Right atrium auricular region (tissue), 2 donors: Measurements from ENCODE around the gene NTN1. TPM values are rescaled to one million over a fixed set of nuclear protein-coding genes. Genes with fewer than 3 reads are reported as not detected.

Experiments
- DNase-seq: peaks from one replicate; pipeline ENCODE4 v3.0.0-alpha.2; 2019; ENCODE audit warnings: low spot score
- H3K27ac ChIP-seq, 2 donors: fragments of 200-600 bp; sonication (generic); 1 replicate in 1 of 2; 2 replicates in 1 of 2; pipeline ENCODE4 v1.5.1; 2016 to 2019
- H3K27me3 ChIP-seq, 2 donors: fragments of 200-600 bp; sonication (generic); one replicate each; pipeline versions ENCODE4 v1.5.1 to v1.6.0; 2017 to 2019
- H3K36me3 ChIP-seq: fragments of 200-600 bp; sonication (generic); one replicate; pipeline ENCODE4 v1.5.1; 2016
- H3K4me1 ChIP-seq, 2 donors: fragments of 200-600 bp; sonication (generic); one replicate each; pipeline versions ENCODE4 v1.5.1 to v1.6.0; 2017 to 2019
- H3K4me3 ChIP-seq, 2 donors: fragments of 200-600 bp; sonication (generic); 1 replicate in 1 of 2; 2 replicates in 1 of 2; pipeline ENCODE4 v1.5.1; 2017 to 2019; ENCODE audit warnings: mild to moderate bottlenecking in 1 of 2, moderate library complexity in 1 of 2
- H3K9me3 ChIP-seq, 2 donors: fragments of 200-600 bp; sonication (generic); one replicate each; pipeline ENCODE4 v1.5.1; 2019
- CTCF ChIP-seq, 2 donors: fragments of 200-600 bp; sonication (generic); IDR thresholded peaks; one replicate each; pipeline ENCODE4 v1.5.1; 2019; ENCODE audit warnings: antibody characterized with exemption in 2 of 2
- total RNA-seq, 2 donors: library from RNA; depleted of rRNA; stranded (reverse); fragments of >200 nt; gene quantifications; one replicate each; pipeline ENCODE4 v1.1.0, GENCODE V29; 2016

Gene NTN1
- total RNA-seq, 2 donors from 2014 or later, result 142 to 163 TPM

GRCh38 chr17:9283909-9284308, 262.6 kb downstream of the NTN1 start:
- no peak for DNase-seq
- Histone ChIP-seq H3K4me3 (no peak overlapping the region), H3K4me1 (no peaks in the 10 kb centered on the region), H3K27me3 (no peaks in the 10 kb centered on the region), H3K9me3 (no peaks in the 10 kb centered on the region), H3K27ac (no peak overlapping the region), H3K36me3 (no peaks in the 10 kb centered on the region)
- TF ChIP-seq CTCF (IDR thresholded peaks at IDR 0.05), result no peak

DNA sequence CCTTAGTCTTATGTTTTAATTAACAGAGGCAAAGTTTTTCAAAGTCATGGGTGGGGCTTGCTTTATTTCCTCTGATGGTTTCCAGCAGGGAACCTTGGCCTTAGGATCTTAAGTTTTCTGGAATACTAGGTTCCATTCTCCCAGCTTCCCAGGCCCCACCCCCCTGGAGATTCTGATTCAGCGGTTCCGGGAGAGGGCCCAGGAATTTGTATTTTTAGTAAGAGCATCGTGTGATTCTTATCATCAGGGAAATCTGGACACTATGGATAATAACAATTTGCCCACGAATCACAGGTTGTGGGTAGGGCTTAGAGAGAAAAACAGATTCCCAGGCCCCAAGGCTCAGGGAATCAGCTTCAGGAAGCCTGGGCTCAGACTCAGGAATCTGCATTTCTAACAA, 263.6 kb downstream of the NTN1 start:
- no peak overlapping the region for H3K27ac ChIP-seq
- H3K9me3 ChIP-seq, result no peaks in the 10 kb centered on the region
- no peak overlapping the region for H3K4me3 ChIP-seq
- TF ChIP-seq CTCF (IDR thresholded peaks at IDR 0.05), result no peak
- no peaks in the 10 kb centered on the region for H3K27me3 ChIP-seq
- H3K4me1 ChIP-seq, result no peaks in the 10 kb centered on the region
- no peaks in the 10 kb centered on the region for H3K36me3 ChIP-seq
- no peak for DNase-seq

DNA sequence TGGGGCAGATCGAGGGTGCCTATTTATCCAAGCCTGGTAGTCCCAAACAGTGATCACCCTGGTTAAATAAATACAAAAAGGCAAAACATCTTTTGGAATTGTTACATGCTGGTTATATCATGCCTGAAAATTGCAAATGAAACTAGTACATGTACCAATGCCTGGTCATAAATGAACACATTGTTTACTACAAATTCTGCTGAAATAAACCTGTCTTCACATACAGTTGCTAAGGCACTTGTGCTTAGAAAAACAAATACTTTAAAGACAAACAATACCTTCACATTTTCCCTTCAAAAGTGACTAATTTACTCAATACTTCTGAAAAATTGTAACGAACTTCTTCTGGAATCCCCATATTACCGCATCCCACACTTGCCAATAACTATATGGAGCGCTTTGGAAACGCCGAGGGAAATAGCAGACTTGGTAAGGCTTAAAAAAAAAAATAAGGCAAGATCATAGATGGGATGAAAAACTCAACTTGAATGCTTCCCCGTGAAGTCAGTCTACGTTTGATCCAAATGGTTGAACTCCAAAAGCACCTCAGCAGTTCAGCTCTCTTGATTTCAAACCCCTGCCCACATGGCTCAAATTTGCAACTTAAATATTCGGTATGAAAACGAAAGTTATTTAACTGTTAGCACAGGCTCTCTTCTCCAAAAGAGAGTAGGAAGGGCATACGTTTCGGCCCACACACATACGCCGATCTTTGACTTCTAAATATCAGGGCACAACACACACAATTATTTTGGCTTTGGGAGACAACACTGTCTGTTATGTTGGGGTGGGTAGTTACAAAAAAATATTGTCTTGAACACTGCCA, 264.5 kb downstream of the NTN1 start:
- TF ChIP-seq CTCF (IDR thresholded peaks at IDR 0.05), result no peak
- no peaks in the 10 kb centered on the region for H3K36me3 ChIP-seq
- no peak for DNase-seq
- no peaks in the 10 kb centered on the region for H3K27me3 ChIP-seq
- no peak overlapping the region for H3K27ac ChIP-seq
- no peaks in the 10 kb centered on the region for H3K9me3 ChIP-seq
- no peak overlapping the region for H3K4me3 ChIP-seq
- H3K4me1 ChIP-seq, result no peaks in the 10 kb centered on the region

DNA sequence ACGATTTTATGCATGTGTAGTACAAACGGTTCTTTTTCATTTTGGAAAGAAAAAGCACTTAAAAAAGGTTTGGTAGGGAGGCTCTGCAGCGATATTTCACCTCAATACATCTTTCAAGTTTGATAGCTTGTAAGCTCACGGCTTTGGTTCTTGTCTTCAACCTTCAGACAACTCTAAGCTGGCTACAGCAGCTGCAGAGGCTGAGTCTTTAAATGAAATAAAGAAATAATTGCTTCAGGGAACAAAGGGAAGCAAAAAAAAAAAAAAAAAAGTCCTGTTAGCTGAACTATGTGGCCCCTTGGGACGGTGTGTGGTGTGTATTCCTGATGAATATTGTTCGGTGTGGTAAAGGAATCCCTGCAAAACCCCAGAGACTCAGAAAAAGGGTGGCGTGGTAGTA, 265.1 kb downstream of the NTN1 start:
- no peaks in the 10 kb centered on the region for H3K27me3 ChIP-seq
- H3K27ac ChIP-seq, result no peak overlapping the region
- H3K9me3 ChIP-seq, result no peaks in the 10 kb centered on the region
- H3K4me1 ChIP-seq, result no peaks in the 10 kb centered on the region
- DNase-seq, result no peak
- no peak for TF ChIP-seq CTCF (IDR thresholded peaks at IDR 0.05)
- H3K36me3 ChIP-seq, result no peaks in the 10 kb centered on the region
- no peak overlapping the region for H3K4me3 ChIP-seq

DNA sequence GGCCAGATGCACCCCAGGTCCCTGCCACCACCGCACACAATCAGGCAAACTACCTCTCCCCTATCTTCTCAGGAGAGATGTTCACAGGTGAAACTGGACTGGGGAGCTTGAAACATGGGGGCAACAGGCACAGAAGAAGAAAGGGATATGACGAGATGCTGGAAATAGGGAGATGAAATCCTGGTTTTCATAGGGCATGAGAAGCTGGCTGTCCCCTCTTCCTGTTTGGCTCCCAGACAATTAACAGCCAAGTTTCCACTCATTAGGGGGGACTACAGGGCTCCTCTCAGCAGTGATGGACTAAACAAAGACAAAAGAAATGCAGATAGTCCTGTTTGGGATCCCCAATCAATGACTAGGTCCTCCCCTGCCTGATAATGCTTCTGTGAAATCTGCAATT, 266.0 kb downstream of the NTN1 start:
- Histone ChIP-seq H3K9me3 (no peaks in the 10 kb centered on the region), H3K4me1 (peaks cover 0 to 6% of the 10 kb centered on the region in 2 donors), H3K36me3 (no peaks in the 10 kb centered on the region), H3K27me3 (no peaks in the 10 kb centered on the region), H3K27ac (no peak overlapping the region), H3K4me3 (no peak overlapping the region)
- no peak for TF ChIP-seq CTCF (IDR thresholded peaks at IDR 0.05)
- DNase-seq, result no peak

- DNase-seq, result no peak
- H3K4me1 ChIP-seq, result peaks cover 0 to 9% of the 10 kb centered on the region in 2 donors
- no peaks in the 10 kb centered on the region for H3K9me3 ChIP-seq
- no peak for TF ChIP-seq CTCF (IDR thresholded peaks at IDR 0.05)
- no peaks in the 10 kb centered on the region for H3K36me3 ChIP-seq
- no peaks in the 10 kb centered on the region for H3K27me3 ChIP-seq
- H3K27ac ChIP-seq, result no peak overlapping the region
- no peak overlapping the region for H3K4me3 ChIP-seq
Measured at GRCh38 chr17:9290226-9290613, 268.9 kb downstream of the NTN1 start.
